MM.1S (cell line): ENCODE results near the gene PHACTR4.

Source experiments
- DNase-seq: peaks from one replicate; pipeline ENCODE4 v3.0.0-alpha.2; 2015
- H2AFZ ChIP-seq: fragments of 300-600 bp; sonication (generic); 2 replicates; pipeline ENCODE4 v1.6.0; 2016; ENCODE audit warnings: antibody characterized with exemption, low read length
- H3F3A ChIP-seq: fragments of 300-600 bp; sonication (generic); 2 replicates; pipeline ENCODE4 v1.6.1; 2016; ENCODE audit warnings: mild to moderate bottlenecking, antibody characterized with exemption, low read length, moderate library complexity, mixed read lengths; ENCODE audit not compliant: insufficient read depth
- H3K27ac ChIP-seq: fragments of 300-600 bp; sonication (generic); 2 replicates; pipeline ENCODE4 v1.5.1; 2016; ENCODE audit warnings: mild to moderate bottlenecking, low read length
- H3K27me3 ChIP-seq: fragments of 300-600 bp; sonication (generic); replicated peaks from 2 replicates; pipeline ENCODE4 v1.6.0; 2016; ENCODE audit warnings: low read length; ENCODE audit not compliant: insufficient read depth
- H3K36me3 ChIP-seq: fragments of 300-600 bp; sonication (generic); replicated peaks from 2 replicates; pipeline ENCODE4 v1.6.1; 2016; ENCODE audit warnings: mild to moderate bottlenecking, low read length, mixed read lengths; ENCODE audit not compliant: insufficient read depth
- H3K4me1 ChIP-seq: fragments of 300-600 bp; sonication (generic); 2 replicates; pipeline ENCODE4 v1.6.1; 2016; ENCODE audit warnings: low read length, mixed read lengths
- H3K4me2 ChIP-seq: fragments of 300-600 bp; sonication (generic); 2 replicates; pipeline ENCODE4 v1.6.0; 2016; ENCODE audit warnings: low read depth, low read length
- H3K4me3 ChIP-seq: fragments of 300-600 bp; sonication (generic); 2 replicates; pipeline ENCODE4 v1.5.1; 2016; ENCODE audit warnings: low read length, mixed read lengths
- H3K79me2 ChIP-seq: fragments of 300-600 bp; sonication (generic); 2 replicates; pipeline ENCODE4 v1.6.1; 2016; ENCODE audit warnings: mixed run types, low read length, mixed read lengths
- H3K9ac ChIP-seq: fragments of 300-600 bp; sonication (generic); 2 replicates; pipeline ENCODE4 v1.6.1; 2016; ENCODE audit warnings: low read length, mixed read lengths
- H3K9me2 ChIP-seq: fragments of 300-600 bp; sonication (generic); replicated peaks from 2 replicates; pipeline ENCODE4 v1.6.1; 2016; ENCODE audit warnings: mild to moderate bottlenecking, low read length, mixed read lengths; ENCODE audit not compliant: insufficient read depth
- H3K9me3 ChIP-seq: fragments of 300-600 bp; sonication (generic); replicated peaks from 2 replicates; pipeline ENCODE4 v1.6.1; 2016; ENCODE audit warnings: mild to moderate bottlenecking, low read length, mixed read lengths; ENCODE audit not compliant: insufficient read depth
- H4K20me1 ChIP-seq: fragments of 300-600 bp; sonication (generic); 2 replicates; pipeline ENCODE4 v1.6.1; 2016; ENCODE audit warnings: mild to moderate bottlenecking, low read length, moderate library complexity, mixed read lengths; ENCODE audit not compliant: insufficient read depth
- EZH2 ChIP-seq: fragments of 300-600 bp; sonication (generic); optimal IDR thresholded peaks from 2 replicates; pipeline ENCODE3; 2017; ENCODE audit warnings: low read depth, mild to moderate bottlenecking, antibody characterized with exemption, low read length, mixed read lengths
- EZH2phosphoT487 ChIP-seq: fragments of 300-600 bp; sonication (generic); IDR thresholded peaks from 2 replicates; pipeline ENCODE4 v1.6.1; 2018; ENCODE audit warnings: antibody characterized with exemption, low read length
- TF ChIP-seq, protein P1 (sequence below): fragments of 300-600 bp; sonication (generic); IDR thresholded peaks from 2 replicates; pipeline ENCODE4 v1.5.1; 2016; ENCODE audit warnings: antibody characterized with exemption, low read length, mixed read lengths

PHACTR4 gene

GRCh38 chr1:28450561-28450960, 81.0 kb downstream of the PHACTR4 start:
- Histone ChIP-seq H2AFZ (no peak overlapping the region), H3K27ac (peak overlapping the region; percentile 51), H3K9me3 (no peaks in the 10 kb centered on the region), H3K9me2 (no peaks in the 10 kb centered on the region), H3K4me2 (no peak overlapping the region), H3K79me2 (peaks cover 15% of the 10 kb centered on the region), H3K4me3 (no peak overlapping the region), H3K4me1 (peaks cover 21% of the 10 kb centered on the region), H4K20me1 (no peaks in the 10 kb centered on the region), H3F3A (peaks cover 6% of the 10 kb centered on the region; the same call in 1 of the 2 replicates), H3K9ac (no peak overlapping the region), H3K36me3 (no peaks in the 10 kb centered on the region), H3K27me3 (no peaks in the 10 kb centered on the region)
- TF ChIP-seq EZH2, result no peak
- TF ChIP-seq, protein P1, sequence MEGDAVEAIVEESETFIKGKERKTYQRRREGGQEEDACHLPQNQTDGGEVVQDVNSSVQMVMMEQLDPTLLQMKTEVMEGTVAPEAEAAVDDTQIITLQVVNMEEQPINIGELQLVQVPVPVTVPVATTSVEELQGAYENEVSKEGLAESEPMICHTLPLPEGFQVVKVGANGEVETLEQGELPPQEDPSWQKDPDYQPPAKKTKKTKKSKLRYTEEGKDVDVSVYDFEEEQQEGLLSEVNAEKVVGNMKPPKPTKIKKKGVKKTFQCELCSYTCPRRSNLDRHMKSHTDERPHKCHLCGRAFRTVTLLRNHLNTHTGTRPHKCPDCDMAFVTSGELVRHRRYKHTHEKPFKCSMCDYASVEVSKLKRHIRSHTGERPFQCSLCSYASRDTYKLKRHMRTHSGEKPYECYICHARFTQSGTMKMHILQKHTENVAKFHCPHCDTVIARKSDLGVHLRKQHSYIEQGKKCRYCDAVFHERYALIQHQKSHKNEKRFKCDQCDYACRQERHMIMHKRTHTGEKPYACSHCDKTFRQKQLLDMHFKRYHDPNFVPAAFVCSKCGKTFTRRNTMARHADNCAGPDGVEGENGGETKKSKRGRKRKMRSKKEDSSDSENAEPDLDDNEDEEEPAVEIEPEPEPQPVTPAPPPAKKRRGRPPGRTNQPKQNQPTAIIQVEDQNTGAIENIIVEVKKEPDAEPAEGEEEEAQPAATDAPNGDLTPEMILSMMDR, result no peak
- no peak for TF ChIP-seq EZH2phosphoT487
- DNase-seq, result peak; percentile 84

- DNase-seq, result no peak
- no peak overlapping the region for H2AFZ ChIP-seq
- no peaks in the 10 kb centered on the region for H3K36me3 ChIP-seq
- no peak overlapping the region for H3K4me2 ChIP-seq
- H3K9me3 ChIP-seq, result no peaks in the 10 kb centered on the region
- peaks cover 22% of the 10 kb centered on the region for H3K4me1 ChIP-seq
- no peak overlapping the region for H3K4me3 ChIP-seq
- no peak overlapping the region for H3K9ac ChIP-seq
- peaks cover 15% of the 10 kb centered on the region for H3K79me2 ChIP-seq
- H3K9me2 ChIP-seq, result no peaks in the 10 kb centered on the region
- H3F3A ChIP-seq, result peaks cover 6% of the 10 kb centered on the region; the same call in 1 of the 2 replicates
- no peaks in the 10 kb centered on the region for H4K20me1 ChIP-seq
- TF ChIP-seq EZH2, result no peak
- TF ChIP-seq EZH2phosphoT487, result no peak
- TF ChIP-seq, protein P1, result no peak
- no peak overlapping the region for H3K27ac ChIP-seq
- no peaks in the 10 kb centered on the region for H3K27me3 ChIP-seq
Measured at GRCh38 chr1:28451011-28451410, 81.5 kb downstream of the PHACTR4 start.

DNA sequence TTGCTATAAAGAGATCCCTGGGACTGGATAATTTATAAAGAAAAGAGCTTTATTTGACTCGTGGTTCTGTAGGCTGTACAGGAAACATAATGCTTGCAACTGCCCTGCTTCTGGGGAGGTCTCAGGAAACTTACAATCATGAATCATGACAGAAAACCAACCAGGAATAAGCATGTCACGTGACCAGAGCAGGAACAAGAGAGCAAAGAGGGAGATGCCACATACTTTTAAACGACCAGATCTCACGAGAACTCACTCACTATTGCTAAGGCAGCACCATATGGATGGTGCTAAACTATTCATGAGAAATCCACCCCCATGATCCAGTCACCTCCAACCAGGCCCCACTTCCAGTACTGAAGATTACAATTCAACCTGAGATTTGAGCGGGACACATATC, 86.5 kb downstream of the PHACTR4 start:
- Histone ChIP-seq H3K27ac (no peak overlapping the region), H3K27me3 (no peaks in the 10 kb centered on the region), H3K79me2 (0 out of 2 replicates have a peak, but pooled peaks cover 6% of the 10 kb centered on the region), H3K9ac (no peak overlapping the region), H3K9me3 (no peaks in the 10 kb centered on the region), H4K20me1 (no peaks in the 10 kb centered on the region), H3K9me2 (no peaks in the 10 kb centered on the region), H3F3A (no peaks in the 10 kb centered on the region), H3K36me3 (no peaks in the 10 kb centered on the region), H3K4me3 (no peak overlapping the region), H3K4me2 (no peak overlapping the region), H3K4me1 (peaks cover 4% of the 10 kb centered on the region; the same call in 1 of the 2 replicates), H2AFZ (no peak overlapping the region)
- DNase-seq, result no peak
- TF ChIP-seq, protein P1, result no peak
- TF ChIP-seq EZH2phosphoT487, result no peak
- no peak for TF ChIP-seq EZH2
